ENCODE measurements around the gene PNPLA1. TPM values are rescaled to one million over a fixed set of nuclear protein-coding genes. Genes with fewer than 3 reads are reported as not detected.
A peak's percentile ranks its signal among the peaks of the same experiment; 100 is the strongest.

The PNPLA1 gene
- total RNA-seq, 2 donors from 2014 or later, result not detected

GRCh38 chr6:36222924-36223323 lies 46.9 kb upstream of the PNPLA1 start:
- no peak overlapping the region for H3K4me3 ChIP-seq (ENCODE audit: low read length)
- no peak overlapping the region for H3K9ac ChIP-seq (ENCODE audit: extremely low read depth, low read length, poor library complexity, severe bottlenecking)
- no peaks in the 10 kb centered on the region for H3K27me3 Mint-ChIP-seq (ENCODE audit: insufficient read depth)
- DNase-seq, result no peak
- TF ChIP-seq CTCF (conservative IDR thresholded peaks at IDR 0.05), result no peak
- H3K4me1 ChIP-seq (ENCODE audit: control insufficient read depth, insufficient read depth, low read length), result peaks cover 26% of the 10 kb centered on the region
- no peaks in the 10 kb centered on the region for H3K27me3 ChIP-seq (ENCODE audit: control insufficient read depth, insufficient read depth, low read length, poor library complexity, severe bottlenecking)
- H3K36me3 ChIP-seq (ENCODE audit: control insufficient read depth, insufficient read depth, low read length), result peaks cover 84% of the 10 kb centered on the region
- no peak overlapping the region for H3K27ac ChIP-seq (ENCODE audit: low read depth, low read length)
- H3K4me3 Mint-ChIP-seq, result no peak overlapping the region
- H3K36me3 Mint-ChIP-seq (ENCODE audit: low read depth), result peaks cover 72% of the 10 kb centered on the region
- H3K4me1 Mint-ChIP-seq, result peaks cover 20% of the 10 kb centered on the region
- no peak overlapping the region for H3K27ac Mint-ChIP-seq
- H3K9me3 ChIP-seq (ENCODE audit: control insufficient read depth, low read length), result no peaks in the 10 kb centered on the region
- 83 to 92% methylated on average over 1 to 4 of the region's 4 CpGs for WGBS, 2 experiments (ENCODE audit: insufficient coverage in 1 of 2, insufficient read length in 1 of 2)
- no peaks in the 10 kb centered on the region for H3K9me3 Mint-ChIP-seq

- H3K27me3 Mint-ChIP-seq (ENCODE audit: insufficient read depth), result no peaks in the 10 kb centered on the region
- WGBS, 2 experiments (ENCODE audit: insufficient coverage in 1 of 2, insufficient read length in 1 of 2), result no CpG with 5 or more reads among the region's 1 CpG
- H3K9me3 ChIP-seq (ENCODE audit: control insufficient read depth, low read length), result no peaks in the 10 kb centered on the region
- no peak overlapping the region for H3K4me3 Mint-ChIP-seq
- peaks cover 32% of the 10 kb centered on the region for H3K4me1 ChIP-seq (ENCODE audit: control insufficient read depth, insufficient read depth, low read length)
- H3K27me3 ChIP-seq (ENCODE audit: control insufficient read depth, insufficient read depth, low read length, poor library complexity, severe bottlenecking), result no peaks in the 10 kb centered on the region
- no peak overlapping the region for H3K27ac ChIP-seq (ENCODE audit: low read depth, low read length)
- no peak for TF ChIP-seq CTCF (conservative IDR thresholded peaks at IDR 0.05)
- H3K36me3 Mint-ChIP-seq (ENCODE audit: low read depth), result peaks cover 69% of the 10 kb centered on the region
- no peak overlapping the region for H3K27ac Mint-ChIP-seq
- no peak overlapping the region for H3K9ac ChIP-seq (ENCODE audit: extremely low read depth, low read length, poor library complexity, severe bottlenecking)
- no peaks in the 10 kb centered on the region for H3K9me3 Mint-ChIP-seq
- no peak overlapping the region for H3K4me3 ChIP-seq (ENCODE audit: low read length)
- peaks cover 17% of the 10 kb centered on the region for H3K4me1 Mint-ChIP-seq
- H3K36me3 ChIP-seq (ENCODE audit: control insufficient read depth, insufficient read depth, low read length), result peaks cover 82% of the 10 kb centered on the region
- no peak for DNase-seq
Observed at GRCh38 chr6:36223706-36224105, 46.2 kb upstream of the PNPLA1 start.

GRCh38 chr6:36224918-36225461 lies 44.9 kb upstream of the PNPLA1 start:
- Histone ChIP-seq H3K9ac (ENCODE audit: extremely low read depth, low read length, poor library complexity, severe bottlenecking) (no peak overlapping the region), H3K36me3 (ENCODE audit: control insufficient read depth, insufficient read depth, low read length) (peaks cover 82% of the 10 kb centered on the region), H3K27ac (ENCODE audit: low read depth, low read length) (no peak overlapping the region), H3K4me1 (ENCODE audit: control insufficient read depth, insufficient read depth, low read length) (peaks cover 32% of the 10 kb centered on the region), H3K27me3 (ENCODE audit: control insufficient read depth, insufficient read depth, low read length, poor library complexity, severe bottlenecking) (no peaks in the 10 kb centered on the region), H3K9me3 (ENCODE audit: control insufficient read depth, low read length) (no peaks in the 10 kb centered on the region), H3K4me3 (ENCODE audit: low read length) (no peak overlapping the region)
- Mint-ChIP-seq H3K9me3 (no peaks in the 10 kb centered on the region), H3K27me3 (ENCODE audit: insufficient read depth) (no peaks in the 10 kb centered on the region), H3K27ac (peak overlapping the region; percentile 70), H3K36me3 (ENCODE audit: low read depth) (peaks cover 71% of the 10 kb centered on the region), H3K4me3 (no peak overlapping the region), H3K4me1 (peaks cover 17% of the 10 kb centered on the region)
- no peak for TF ChIP-seq CTCF (conservative IDR thresholded peaks at IDR 0.05)
- peak; percentile 40 for DNase-seq
- WGBS, 2 experiments (ENCODE audit: insufficient coverage in 1 of 2, insufficient read length in 1 of 2), result 97% methylated on average over 5 of the region's 5 CpGs; no CpG with 5 or more reads in 1 of the 2 experiments

Data from endodermal cell (in vitro differentiated cells).